ENCODE data around the gene DLX2.

Gene DLX2

DNA sequence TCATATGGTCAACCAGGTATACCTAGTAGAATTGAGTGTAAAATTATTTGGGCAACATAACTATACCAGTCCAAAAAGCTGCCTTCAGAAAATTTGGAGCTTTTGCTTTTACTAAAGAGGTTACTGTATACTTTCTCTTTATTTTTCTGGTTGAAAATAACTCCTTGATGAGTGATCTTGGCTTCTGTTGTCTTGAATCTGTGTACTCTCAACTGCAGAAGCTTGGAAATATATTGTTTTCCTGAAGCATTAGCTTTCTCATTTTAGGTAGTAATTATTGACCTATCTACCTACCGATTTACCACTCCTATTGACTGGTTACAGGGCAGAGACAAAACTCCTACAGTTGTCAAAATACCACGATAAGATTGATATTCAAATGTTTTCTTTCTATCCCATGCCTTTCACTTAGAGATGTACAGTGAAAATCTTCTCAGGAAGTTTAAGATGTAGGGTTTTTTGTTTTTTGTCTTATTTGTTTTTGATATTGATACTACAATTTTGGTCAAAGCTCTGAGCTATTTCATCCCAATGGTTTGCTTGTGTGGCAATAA, 53.1 kb downstream of the DLX2 start:
- no peak for DNase-seq

All from inflammatory macrophage treated with lipopolysaccharide for 1 hour (primary cell).